RWPE2 (cell line): ENCODE results near the gene MROH7.
A peak's percentile ranks its signal among the peaks of the same experiment; 100 is the strongest.

Source experiments
- ATAC-seq: fragments of 200-7000 bp; cut with Tn5 transposase; 3 replicates; pipeline ENCODE4 v1.9.1; 2021; ENCODE audit warnings: low read depth
- DNase-seq: peaks from one replicate; pipeline ENCODE4 v3.0.0-alpha.2; 2020; ENCODE audit warnings: low spot score
- H3K27ac ChIP-seq: fragments of 450-650 bp; 2 replicates; pipeline ENCODE4 v1.5.1; 2017; ENCODE audit warnings: mild to moderate bottlenecking; ENCODE audit not compliant: poor library complexity, severe bottlenecking
- H3K27me3 ChIP-seq: fragments of 250-450 bp; sonication (Bioruptor Pico); 2 replicates; pipeline ENCODE4 v1.5.1; 2021; ENCODE audit warnings: mild to moderate bottlenecking, moderate library complexity; ENCODE audit not compliant: insufficient read depth, poor library complexity, severe bottlenecking
- H3K36me3 ChIP-seq: fragments of 250-450 bp; sonication (Bioruptor Pico); 2 replicates; pipeline ENCODE4 v1.5.1; 2020; ENCODE audit warnings: low read depth, mild to moderate bottlenecking, moderate library complexity
- H3K4me1 ChIP-seq: fragments of 250-450 bp; sonication (Bioruptor Pico); 2 replicates; pipeline ENCODE4 v1.5.1; 2021; ENCODE audit warnings: mild to moderate bottlenecking, moderate library complexity; ENCODE audit not compliant: insufficient read depth, poor library complexity, severe bottlenecking
- H3K4me3 ChIP-seq: fragments of 250-450 bp; sonication (Bioruptor Pico); 2 replicates; pipeline ENCODE4 v1.5.1; 2021; ENCODE audit warnings: mild to moderate bottlenecking, moderate library complexity; ENCODE audit not compliant: severe bottlenecking
- H3K9me3 ChIP-seq: fragments of 250-450 bp; sonication (Bioruptor Pico); 2 replicates; pipeline ENCODE4 v1.5.1; 2021; ENCODE audit warnings: mild to moderate bottlenecking, moderate library complexity; ENCODE audit not compliant: severe bottlenecking
- TF ChIP-seq, protein P1 (sequence below): fragments of 450-650 bp; IDR thresholded peaks from one replicate; pipeline ENCODE4 v1.5.1; 2017; ENCODE audit warnings: mild to moderate bottlenecking, moderate library complexity; ENCODE audit not compliant: poor library complexity, severe bottlenecking

The MROH7 gene

DNA sequence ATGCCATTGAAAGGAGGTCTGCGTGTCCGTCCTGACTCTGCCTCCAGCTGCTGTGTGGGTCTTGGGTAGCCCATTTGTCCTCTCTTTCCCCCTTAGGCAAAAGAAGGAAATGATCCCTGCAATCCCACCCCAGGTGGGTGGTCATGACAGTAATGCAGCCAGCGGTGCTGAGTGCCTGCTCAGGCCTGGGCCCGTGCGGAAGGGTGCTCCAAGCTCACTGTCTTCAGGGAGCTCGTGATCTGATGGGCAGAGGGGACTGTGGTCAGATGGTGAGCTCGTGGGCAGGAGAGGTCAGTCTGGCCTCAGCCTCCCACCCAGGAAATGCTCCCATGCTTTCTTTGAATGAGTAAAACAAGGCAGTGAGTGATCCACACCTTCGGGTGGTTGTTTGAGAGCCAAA is 38.8 kb downstream of the MROH7 start:
- Histone ChIP-seq H3K27me3 (no peaks in the 10 kb centered on the region), H3K4me3 (no peak overlapping the region), H3K4me1 (no peaks in the 10 kb centered on the region), H3K36me3 (no peaks in the 10 kb centered on the region), H3K27ac (no peak overlapping the region), H3K9me3 (no peaks in the 10 kb centered on the region)
- ATAC-seq: no peak
- no peak for DNase-seq
- TF ChIP-seq, protein P1, sequence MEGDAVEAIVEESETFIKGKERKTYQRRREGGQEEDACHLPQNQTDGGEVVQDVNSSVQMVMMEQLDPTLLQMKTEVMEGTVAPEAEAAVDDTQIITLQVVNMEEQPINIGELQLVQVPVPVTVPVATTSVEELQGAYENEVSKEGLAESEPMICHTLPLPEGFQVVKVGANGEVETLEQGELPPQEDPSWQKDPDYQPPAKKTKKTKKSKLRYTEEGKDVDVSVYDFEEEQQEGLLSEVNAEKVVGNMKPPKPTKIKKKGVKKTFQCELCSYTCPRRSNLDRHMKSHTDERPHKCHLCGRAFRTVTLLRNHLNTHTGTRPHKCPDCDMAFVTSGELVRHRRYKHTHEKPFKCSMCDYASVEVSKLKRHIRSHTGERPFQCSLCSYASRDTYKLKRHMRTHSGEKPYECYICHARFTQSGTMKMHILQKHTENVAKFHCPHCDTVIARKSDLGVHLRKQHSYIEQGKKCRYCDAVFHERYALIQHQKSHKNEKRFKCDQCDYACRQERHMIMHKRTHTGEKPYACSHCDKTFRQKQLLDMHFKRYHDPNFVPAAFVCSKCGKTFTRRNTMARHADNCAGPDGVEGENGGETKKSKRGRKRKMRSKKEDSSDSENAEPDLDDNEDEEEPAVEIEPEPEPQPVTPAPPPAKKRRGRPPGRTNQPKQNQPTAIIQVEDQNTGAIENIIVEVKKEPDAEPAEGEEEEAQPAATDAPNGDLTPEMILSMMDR: no peak

DNA sequence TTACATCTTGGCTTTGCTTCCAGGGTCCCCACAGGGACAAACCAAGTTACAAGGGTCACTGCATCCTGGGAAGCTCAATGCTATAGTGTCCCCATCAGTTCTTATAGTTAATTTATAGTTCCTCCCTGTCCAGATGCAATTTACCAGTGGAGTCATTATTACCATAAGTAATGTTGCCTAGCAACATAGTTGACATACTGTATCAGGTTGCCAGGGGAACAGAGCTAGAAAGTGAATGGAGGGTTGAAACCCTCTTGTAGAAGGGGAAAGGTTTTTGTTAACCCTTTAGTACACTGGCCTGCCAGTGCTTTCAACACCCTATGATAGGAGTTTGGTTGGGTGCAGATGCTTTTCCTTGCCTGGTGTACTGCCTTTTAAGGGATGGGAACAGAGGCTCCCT is 39.8 kb downstream of the MROH7 start:
- Histone ChIP-seq H3K36me3 (no peaks in the 10 kb centered on the region), H3K9me3 (no peaks in the 10 kb centered on the region), H3K4me3 (no peak overlapping the region), H3K27me3 (no peaks in the 10 kb centered on the region), H3K27ac (no peak overlapping the region), H3K4me1 (no peaks in the 10 kb centered on the region)
- TF ChIP-seq, protein P1: no peak
- 0 out of 3 replicates have a peak, but pooled peaks have one; percentile 10 for ATAC-seq
- no peak for DNase-seq

DNA sequence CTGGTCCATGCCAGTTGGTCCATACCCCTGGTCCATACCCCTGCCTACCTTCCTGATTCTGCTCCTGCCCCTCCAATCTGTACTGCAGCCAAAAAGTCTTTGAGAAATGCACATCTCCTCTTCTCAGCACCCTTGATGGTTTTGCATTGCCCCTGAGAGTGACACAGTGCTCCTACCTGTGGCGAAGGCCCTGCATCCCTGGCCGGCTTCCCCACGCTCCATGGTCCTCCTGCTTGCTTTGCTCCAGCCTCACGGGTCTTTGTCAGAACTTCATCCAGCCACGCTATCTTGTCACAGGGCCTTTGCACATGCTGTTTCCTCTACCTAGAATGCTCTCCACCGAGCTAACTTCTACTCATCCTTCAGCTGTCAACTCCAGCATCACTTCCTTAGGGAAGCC is 41.9 kb downstream of the MROH7 start:
- Histone ChIP-seq H3K27ac (no peak overlapping the region), H3K9me3 (no peaks in the 10 kb centered on the region), H3K4me3 (no peak overlapping the region), H3K4me1 (no peaks in the 10 kb centered on the region), H3K27me3 (no peaks in the 10 kb centered on the region), H3K36me3 (no peaks in the 10 kb centered on the region)
- TF ChIP-seq, protein P1: no peak
- ATAC-seq (no peak), DNase-seq (no peak)

DNA sequence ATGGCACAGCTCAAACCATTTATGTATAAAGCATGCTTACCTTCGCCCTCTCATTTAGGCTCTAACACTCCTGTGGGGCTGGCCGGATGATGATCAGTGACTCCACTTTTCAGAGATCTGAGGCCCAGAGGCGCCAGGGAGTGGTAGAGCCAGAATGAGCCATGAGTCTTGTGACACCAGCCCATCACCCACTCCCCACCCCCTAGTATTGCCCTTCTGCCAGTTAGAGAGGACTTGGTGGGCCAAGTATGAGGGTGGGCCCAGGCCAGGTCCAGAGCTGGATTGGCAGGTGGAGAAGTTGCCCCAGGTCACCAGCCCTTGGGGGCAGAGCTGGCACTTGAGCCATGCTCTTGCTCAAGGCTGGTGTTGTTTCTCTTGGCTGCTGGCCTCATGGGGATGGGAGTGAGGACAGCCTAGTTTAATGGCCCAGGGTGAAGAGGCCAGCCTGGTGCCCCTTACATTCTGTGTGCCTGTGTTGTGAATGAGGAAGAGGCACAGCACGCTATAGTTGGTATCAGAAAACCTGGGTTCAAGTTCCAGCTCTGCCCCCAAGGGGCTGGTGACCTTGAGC is 43.8 kb downstream of the MROH7 start:
- DNase-seq: no peak
- Histone ChIP-seq H3K9me3 (no peaks in the 10 kb centered on the region), H3K27me3 (no peaks in the 10 kb centered on the region), H3K27ac (no peak overlapping the region), H3K36me3 (no peaks in the 10 kb centered on the region), H3K4me1 (no peaks in the 10 kb centered on the region), H3K4me3 (no peak overlapping the region)
- no peak for ATAC-seq
- TF ChIP-seq, protein P1: no peak

DNA sequence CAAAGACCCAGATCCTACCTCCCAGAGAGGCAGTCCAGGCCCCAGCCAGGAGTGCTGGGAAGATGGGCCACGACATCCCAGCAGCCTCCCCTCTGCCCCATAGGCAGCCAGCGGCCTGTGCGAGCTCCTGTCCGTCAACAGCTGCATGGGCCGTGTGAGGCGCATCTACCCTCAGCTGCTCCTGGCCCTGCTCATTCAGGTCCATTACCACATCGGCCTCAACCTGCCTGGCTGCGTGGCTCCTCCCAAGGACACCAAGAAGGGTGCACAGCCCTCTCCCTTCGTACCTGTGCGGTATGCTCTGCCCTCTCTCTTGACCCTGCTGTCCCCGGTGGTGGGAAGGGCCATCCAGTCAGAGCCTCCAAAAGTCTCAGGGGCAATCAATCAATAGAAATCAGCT is 44.6 kb downstream of the MROH7 start:
- Histone ChIP-seq H3K27me3 (no peaks in the 10 kb centered on the region), H3K4me1 (no peaks in the 10 kb centered on the region), H3K4me3 (no peak overlapping the region), H3K36me3 (no peaks in the 10 kb centered on the region), H3K9me3 (no peaks in the 10 kb centered on the region), H3K27ac (no peak overlapping the region)
- TF ChIP-seq, protein P1: no peak
- no peak for DNase-seq
- no peak for ATAC-seq
